HEK293T (cell line): ENCODE data around the gene C2orf66.

Experiments
- ARNT ChIP-seq: fragments of 450-650 bp; IDR thresholded peaks from 2 replicates; pipeline ENCODE4 v1.6.1; 2017; ENCODE audit warnings: mild to moderate bottlenecking
- BHLHE40 ChIP-seq: fragments of 450-650 bp; IDR thresholded peaks from 2 replicates; pipeline ENCODE4 v1.6.1; 2016; ENCODE audit warnings: mild to moderate bottlenecking, moderate library complexity, borderline replicate concordance
- ELF4 ChIP-seq: fragments of 450-650 bp; IDR thresholded peaks from 2 replicates; pipeline ENCODE4 v1.6.1; 2017; ENCODE audit warnings: antibody characterized with exemption
- FOXA1 ChIP-seq: fragments of 450-650 bp; IDR thresholded peaks from 2 replicates; pipeline ENCODE4 v1.6.1; 2016; ENCODE audit warnings: mild to moderate bottlenecking
- FOXM1 ChIP-seq: fragments of 450-650 bp; IDR thresholded peaks from 2 replicates; pipeline ENCODE4 v1.6.1; 2017; ENCODE audit warnings: mild to moderate bottlenecking, borderline replicate concordance
- HDGF ChIP-seq: fragments of 450-650 bp; IDR thresholded peaks from 2 replicates; pipeline ENCODE4 v1.6.1; 2017; ENCODE audit warnings: antibody characterized with exemption, borderline replicate concordance
- LEF1 ChIP-seq: fragments of 450-650 bp; IDR thresholded peaks from 2 replicates; pipeline ENCODE4 v1.6.1; 2017; ENCODE audit warnings: mild to moderate bottlenecking, borderline replicate concordance
- NFRKB ChIP-seq: fragments of 450-650 bp; IDR thresholded peaks from 2 replicates; pipeline ENCODE4 v1.6.1; 2016; ENCODE audit warnings: mild to moderate bottlenecking, moderate library complexity
- SP1 ChIP-seq: fragments of 450-650 bp; IDR thresholded peaks from 2 replicates; pipeline ENCODE4 v1.6.1; 2017
- SUZ12 ChIP-seq: fragments of 450-650 bp; IDR thresholded peaks from 2 replicates; pipeline ENCODE4 v1.6.1; 2016; ENCODE audit warnings: mild to moderate bottlenecking
- ZNF384 ChIP-seq: fragments of 450-650 bp; IDR thresholded peaks from 2 replicates; pipeline ENCODE4 v1.6.1; 2016
- TF ChIP-seq, protein P1 (sequence below): fragments of 450-650 bp; IDR thresholded peaks from 2 replicates; pipeline ENCODE4 v1.6.1; 2016

DNA sequence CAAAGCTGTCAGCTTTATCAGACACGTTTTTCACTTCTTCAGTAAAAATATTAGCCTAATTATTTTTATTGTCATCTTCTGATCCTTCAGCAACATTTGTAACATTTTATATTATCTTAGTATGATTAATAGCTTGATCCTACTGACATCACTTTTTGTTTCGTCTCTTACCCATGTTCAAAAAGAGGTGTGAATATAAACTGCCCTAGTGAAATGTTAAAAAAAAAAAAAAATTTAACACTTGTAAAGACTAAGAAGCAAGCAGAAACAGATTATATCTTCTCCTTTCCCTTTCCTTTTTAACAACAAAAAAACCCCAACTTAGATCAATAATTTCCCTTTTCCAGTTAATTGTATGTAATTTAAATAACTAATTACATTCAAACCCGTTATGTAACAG is 36.2 kb upstream of the C2orf66 start:
- TF ChIP-seq ZNF384 (no peak), ELF4 (no peak), FOXM1 (no peak), SP1 (no peak), FOXA1 (no peak), HDGF (no peak), BHLHE40 (no peak), SUZ12 (no peak), LEF1 (no peak), NFRKB (no peak), ARNT (no peak)
- TF ChIP-seq, protein P1, sequence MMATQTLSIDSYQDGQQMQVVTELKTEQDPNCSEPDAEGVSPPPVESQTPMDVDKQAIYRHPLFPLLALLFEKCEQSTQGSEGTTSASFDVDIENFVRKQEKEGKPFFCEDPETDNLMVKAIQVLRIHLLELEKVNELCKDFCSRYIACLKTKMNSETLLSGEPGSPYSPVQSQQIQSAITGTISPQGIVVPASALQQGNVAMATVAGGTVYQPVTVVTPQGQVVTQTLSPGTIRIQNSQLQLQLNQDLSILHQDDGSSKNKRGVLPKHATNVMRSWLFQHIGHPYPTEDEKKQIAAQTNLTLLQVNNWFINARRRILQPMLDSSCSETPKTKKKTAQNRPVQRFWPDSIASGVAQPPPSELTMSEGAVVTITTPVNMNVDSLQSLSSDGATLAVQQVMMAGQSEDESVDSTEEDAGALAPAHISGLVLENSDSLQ: no peak
